NB4 (cell line): ENCODE measurements around the gene HNRNPA1L2.

Experiments
- MYC ChIP-seq: IDR thresholded peaks from 2 replicates; pipeline ENCODE4 v1.6.1; 2011; ENCODE audit warnings: low read depth, low read length
- POLR2A ChIP-seq: IDR thresholded peaks from 2 replicates; pipeline ENCODE4 v1.6.1; 2011; ENCODE audit warnings: mild to moderate bottlenecking; ENCODE audit not compliant: insufficient read length; ENCODE audit errors: extremely low read depth
- TF ChIP-seq, protein P1 (sequence below): IDR thresholded peaks from one replicate; pipeline ENCODE4 v1.5.1; 2012; ENCODE audit warnings: low read depth, low read length
- TF ChIP-seq, protein P2 (sequence below): IDR thresholded peaks from 2 replicates; pipeline ENCODE4 v1.6.1; 2011; ENCODE audit warnings: low read depth, low read length

GRCh38 chr13:52659340-52659739, 17.1 kb downstream of the HNRNPA1L2 start:
- TF ChIP-seq, protein P1, sequence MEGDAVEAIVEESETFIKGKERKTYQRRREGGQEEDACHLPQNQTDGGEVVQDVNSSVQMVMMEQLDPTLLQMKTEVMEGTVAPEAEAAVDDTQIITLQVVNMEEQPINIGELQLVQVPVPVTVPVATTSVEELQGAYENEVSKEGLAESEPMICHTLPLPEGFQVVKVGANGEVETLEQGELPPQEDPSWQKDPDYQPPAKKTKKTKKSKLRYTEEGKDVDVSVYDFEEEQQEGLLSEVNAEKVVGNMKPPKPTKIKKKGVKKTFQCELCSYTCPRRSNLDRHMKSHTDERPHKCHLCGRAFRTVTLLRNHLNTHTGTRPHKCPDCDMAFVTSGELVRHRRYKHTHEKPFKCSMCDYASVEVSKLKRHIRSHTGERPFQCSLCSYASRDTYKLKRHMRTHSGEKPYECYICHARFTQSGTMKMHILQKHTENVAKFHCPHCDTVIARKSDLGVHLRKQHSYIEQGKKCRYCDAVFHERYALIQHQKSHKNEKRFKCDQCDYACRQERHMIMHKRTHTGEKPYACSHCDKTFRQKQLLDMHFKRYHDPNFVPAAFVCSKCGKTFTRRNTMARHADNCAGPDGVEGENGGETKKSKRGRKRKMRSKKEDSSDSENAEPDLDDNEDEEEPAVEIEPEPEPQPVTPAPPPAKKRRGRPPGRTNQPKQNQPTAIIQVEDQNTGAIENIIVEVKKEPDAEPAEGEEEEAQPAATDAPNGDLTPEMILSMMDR, result no peak
- no peak for TF ChIP-seq MYC
- no peak for TF ChIP-seq POLR2A
- TF ChIP-seq, protein P2, sequence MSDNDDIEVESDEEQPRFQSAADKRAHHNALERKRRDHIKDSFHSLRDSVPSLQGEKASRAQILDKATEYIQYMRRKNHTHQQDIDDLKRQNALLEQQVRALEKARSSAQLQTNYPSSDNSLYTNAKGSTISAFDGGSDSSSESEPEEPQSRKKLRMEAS, result no peak
